A549 (cell line): ENCODE results near the gene MIXL1.

Experiments
- CTCF ChIP-seq: fragments of >200 bp; sonication (Bioruptor Twin); formaldehyde crosslinking; IDR thresholded peaks from 3 replicates; pipeline ENCODE4 v1.5.1; 2016
- E2F6 ChIP-seq: IDR thresholded peaks from 2 replicates; pipeline ENCODE4 v1.6.1; 2012; ENCODE audit warnings: low read depth, borderline replicate concordance
- EP300 ChIP-seq, 2 experiments: fragments of >200 bp; sonication (Bioruptor Twin); formaldehyde crosslinking; IDR thresholded peaks; 2 replicates in 1 of 2; 3 replicates in 1 of 2; pipeline ENCODE4 v1.6.1; 2016 to 2017
- HMGXB4 ChIP-seq: fragments of 250-450 bp; sonication (Bioruptor Pico); IDR thresholded peaks from 2 replicates; pipeline ENCODE4 v1.5.0; 2021; ENCODE audit warnings: mild to moderate bottlenecking, moderate library complexity, borderline replicate concordance
- NPAS2 ChIP-seq: fragments of 250-450 bp; sonication (Bioruptor Pico); IDR thresholded peaks from 2 replicates; pipeline ENCODE4 v1.8.0; 2022; ENCODE audit warnings: mild to moderate bottlenecking, moderate library complexity, borderline replicate concordance
- POLR2A ChIP-seq: IDR thresholded peaks from 2 replicates; pipeline ENCODE4 v1.6.1; 2012; ENCODE audit warnings: mild to moderate bottlenecking, low read length
- RAD21 ChIP-seq, 2 experiments: fragments of >200 bp in 1 of 2; sonication (Bioruptor Twin) in 1 of 2; formaldehyde crosslinking in 1 of 2; IDR thresholded peaks in 1 of 2; conservative IDR thresholded peaks in 1 of 2; 2 replicates in 1 of 2; 3 replicates in 1 of 2; pipeline ENCODE4 v1.6.1; 2012 to 2018; ENCODE audit warnings: inconsistent platforms in 1 of 2
- RCOR1 ChIP-seq: fragments of 150-350 bp; IDR thresholded peaks from 2 replicates; pipeline ENCODE4 v1.6.1; 2014; ENCODE audit warnings: antibody characterized with exemption, low read length, low read depth
- TP53 ChIP-seq: fragments of 250-450 bp; sonication (Bioruptor Pico); IDR thresholded peaks from 2 replicates; pipeline ENCODE4 v1.5.0; 2021; ENCODE audit warnings: mild to moderate bottlenecking, moderate library complexity
- USF2 ChIP-seq: fragments of 450-650 bp; IDR thresholded peaks from 2 replicates; pipeline ENCODE4 v1.6.1; 2014; ENCODE audit warnings: antibody characterized with exemption
- TF ChIP-seq, protein P1 (sequence below): IDR thresholded peaks from 2 replicates; pipeline ENCODE4 v1.6.1; 2012

DNA sequence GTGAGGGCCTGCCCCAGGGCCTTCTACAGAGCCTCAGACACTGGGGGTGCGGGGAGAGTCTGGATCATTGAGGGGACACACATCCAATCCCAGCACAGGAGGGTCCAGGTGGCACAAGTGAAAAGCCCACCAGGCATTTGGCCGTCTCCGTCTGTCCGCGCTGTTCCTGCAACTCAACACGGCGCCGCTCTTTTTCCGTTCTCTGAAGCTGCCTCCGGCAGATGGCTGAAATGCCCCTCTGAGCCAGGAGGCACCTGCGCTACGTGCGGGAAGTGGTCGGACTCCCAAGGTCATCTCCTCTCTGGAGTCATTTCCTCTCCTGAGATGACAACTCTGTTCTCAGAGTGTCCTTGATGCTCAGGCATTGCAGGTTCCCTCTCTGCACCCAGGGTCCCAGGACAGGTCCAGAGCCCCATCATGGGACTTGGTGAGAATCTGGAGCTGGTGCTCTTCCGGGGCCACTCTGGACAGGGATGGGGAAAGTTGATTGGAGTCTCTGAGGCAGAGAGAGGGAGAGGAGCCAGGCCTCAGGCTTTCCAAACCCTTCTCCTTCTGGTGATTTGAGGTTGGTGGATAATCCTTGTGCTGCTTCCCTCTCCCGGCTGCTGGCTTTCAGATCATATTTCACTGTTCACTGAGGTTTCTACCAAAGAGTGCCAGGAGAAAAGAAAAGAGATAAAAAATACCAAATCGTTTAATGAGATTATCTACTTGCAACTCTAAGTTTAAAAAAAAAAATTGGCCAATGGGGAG is 14.0 kb upstream of the MIXL1 start:
- TF ChIP-seq CTCF (no peak), USF2 (no peak), RCOR1 (no peak), POLR2A (no peak), HMGXB4 (CRISPR knock-in tag) (no peak), TP53 (CRISPR knock-in tag) (no peak), EP300 (IDR thresholded peaks at IDR 0.05) (no peak), RAD21 (conservative IDR thresholded peaks at IDR 0.05 in 1 of 2, IDR thresholded peaks at IDR 0.05 in 1 of 2) (no peak), NPAS2 (CRISPR knock-in tag) (no peak), E2F6 (no peak)
- TF ChIP-seq, protein P1, sequence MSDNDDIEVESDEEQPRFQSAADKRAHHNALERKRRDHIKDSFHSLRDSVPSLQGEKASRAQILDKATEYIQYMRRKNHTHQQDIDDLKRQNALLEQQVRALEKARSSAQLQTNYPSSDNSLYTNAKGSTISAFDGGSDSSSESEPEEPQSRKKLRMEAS, result no peak
